Fibroblast of mammary gland (primary cell): ENCODE data around the gene RARB.

Source experiments
- DNase-seq: peaks from one replicate; pipeline ENCODE4 v3.0.0-alpha.2; 2010; ENCODE audit warnings: low read depth
- H3K4me3 ChIP-seq: 2 replicates; pipeline ENCODE4 v1.5.1; 2011; ENCODE audit warnings: low read depth, mild to moderate bottlenecking, low read length, moderate library complexity; ENCODE audit not compliant: control insufficient read depth
- TF ChIP-seq, protein P1 (sequence below): conservative IDR thresholded peaks from 2 replicates; pipeline ENCODE4 v1.5.1; 2011; ENCODE audit warnings: low read depth, low read length, inconsistent platforms; ENCODE audit not compliant: control insufficient read depth, insufficient read depth

RARB gene

DNA sequence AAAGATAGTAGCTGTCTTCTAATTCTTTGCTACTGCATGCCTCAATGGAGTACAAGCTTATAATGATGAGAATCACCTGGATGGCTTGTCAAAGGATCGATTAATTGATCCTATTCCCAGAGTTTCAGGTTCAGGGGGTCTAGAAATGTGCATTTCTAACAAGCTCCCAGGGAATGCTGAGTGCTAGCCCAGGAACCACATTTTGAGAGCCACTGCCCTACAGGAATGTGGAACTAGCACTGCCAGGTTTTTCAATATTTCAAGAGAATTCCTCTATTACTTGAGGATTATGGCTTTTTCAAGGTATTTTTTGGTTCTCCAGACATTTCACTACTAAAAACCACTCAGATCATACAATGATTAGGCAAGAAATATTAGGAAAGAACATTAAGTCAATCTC lies 52.7 kb downstream of the RARB start:
- no peak overlapping the region for H3K4me3 ChIP-seq
- TF ChIP-seq, protein P1, sequence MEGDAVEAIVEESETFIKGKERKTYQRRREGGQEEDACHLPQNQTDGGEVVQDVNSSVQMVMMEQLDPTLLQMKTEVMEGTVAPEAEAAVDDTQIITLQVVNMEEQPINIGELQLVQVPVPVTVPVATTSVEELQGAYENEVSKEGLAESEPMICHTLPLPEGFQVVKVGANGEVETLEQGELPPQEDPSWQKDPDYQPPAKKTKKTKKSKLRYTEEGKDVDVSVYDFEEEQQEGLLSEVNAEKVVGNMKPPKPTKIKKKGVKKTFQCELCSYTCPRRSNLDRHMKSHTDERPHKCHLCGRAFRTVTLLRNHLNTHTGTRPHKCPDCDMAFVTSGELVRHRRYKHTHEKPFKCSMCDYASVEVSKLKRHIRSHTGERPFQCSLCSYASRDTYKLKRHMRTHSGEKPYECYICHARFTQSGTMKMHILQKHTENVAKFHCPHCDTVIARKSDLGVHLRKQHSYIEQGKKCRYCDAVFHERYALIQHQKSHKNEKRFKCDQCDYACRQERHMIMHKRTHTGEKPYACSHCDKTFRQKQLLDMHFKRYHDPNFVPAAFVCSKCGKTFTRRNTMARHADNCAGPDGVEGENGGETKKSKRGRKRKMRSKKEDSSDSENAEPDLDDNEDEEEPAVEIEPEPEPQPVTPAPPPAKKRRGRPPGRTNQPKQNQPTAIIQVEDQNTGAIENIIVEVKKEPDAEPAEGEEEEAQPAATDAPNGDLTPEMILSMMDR, result no peak
- no peak for DNase-seq

DNA sequence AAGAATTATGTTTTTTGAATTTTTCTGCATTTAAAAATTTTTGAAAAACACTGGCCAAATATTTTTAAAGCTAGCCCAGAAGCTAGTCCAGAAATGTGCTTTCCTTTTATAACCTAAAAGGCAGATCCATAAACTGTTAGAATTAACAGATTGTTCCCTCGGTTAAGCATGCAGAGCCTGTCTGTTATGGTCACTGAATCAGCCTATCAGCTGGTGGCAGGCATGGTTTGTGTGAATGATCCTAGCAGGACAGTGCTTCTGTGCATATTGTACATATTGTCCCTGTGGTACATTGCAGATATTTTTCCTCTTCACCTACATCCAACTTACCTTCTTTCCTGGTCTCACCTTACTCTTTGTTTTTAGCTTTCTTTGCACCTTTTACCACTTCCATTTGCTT lies 53.3 kb downstream of the RARB start:
- no peak for DNase-seq
- TF ChIP-seq, protein P1, result no peak
- H3K4me3 ChIP-seq, result no peak overlapping the region

DNA sequence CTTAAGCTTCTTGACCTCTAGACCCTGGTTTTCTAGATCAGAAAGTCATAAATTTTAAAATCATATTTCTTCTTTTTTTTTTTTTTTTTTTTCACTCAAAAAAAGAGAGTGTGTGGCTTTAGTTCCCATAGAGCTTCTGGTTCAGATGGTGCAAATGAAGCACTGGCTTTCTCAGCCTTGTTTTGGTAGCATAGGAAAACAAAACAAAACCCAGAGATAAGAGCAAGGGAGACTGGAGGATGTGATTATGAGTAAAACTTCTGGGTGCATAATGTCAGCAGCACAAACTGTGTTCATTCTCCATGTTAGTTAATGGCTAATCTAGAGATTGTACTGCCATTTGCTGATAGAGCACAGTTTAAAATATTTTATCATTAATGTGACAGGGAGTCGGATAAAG lies 55.4 kb downstream of the RARB start:
- no peak overlapping the region for H3K4me3 ChIP-seq
- no peak for DNase-seq
- TF ChIP-seq, protein P1, result no peak

- TF ChIP-seq, protein P1, result no peak
Measured at GRCh38 chr3:25485673-25486072, 57.6 kb downstream of the RARB start.

GRCh38 chr3:25486932-25487331 lies 58.9 kb downstream of the RARB start:
- no peak for DNase-seq
- H3K4me3 ChIP-seq, result no peak overlapping the region
- TF ChIP-seq, protein P1, result no peak

More at GRCh38 chr3:25485673-25486072, 57.6 kb downstream of the RARB start:
- DNase-seq, result no peak
- no peak overlapping the region for H3K4me3 ChIP-seq

GRCh38 chr3:25489858-25490593 lies 62.0 kb downstream of the RARB start:
- DNase-seq, result no peak
- TF ChIP-seq, protein P1, result no peak
- no peak overlapping the region for H3K4me3 ChIP-seq

GRCh38 chr3:25493246-25493645 lies 65.2 kb downstream of the RARB start:
- TF ChIP-seq, protein P1, result no peak
- H3K4me3 ChIP-seq, result no peak overlapping the region
- no peak for DNase-seq
